Stimulated activated CD8-positive, alpha-beta memory T cell treated with anti-CD3 and anti-CD28 coated beads, Interleukin-15, amount 100 ng/mL, for 48 hours (primary cell): ENCODE data around the gene DRG2.

Experiments
- DNase-seq, 2 donors: peaks; one replicate each; pipeline ENCODE4 v3.0.0-alpha.2; 2020; ENCODE audit warnings: low read depth in 2 of 2

Gene DRG2

DNA sequence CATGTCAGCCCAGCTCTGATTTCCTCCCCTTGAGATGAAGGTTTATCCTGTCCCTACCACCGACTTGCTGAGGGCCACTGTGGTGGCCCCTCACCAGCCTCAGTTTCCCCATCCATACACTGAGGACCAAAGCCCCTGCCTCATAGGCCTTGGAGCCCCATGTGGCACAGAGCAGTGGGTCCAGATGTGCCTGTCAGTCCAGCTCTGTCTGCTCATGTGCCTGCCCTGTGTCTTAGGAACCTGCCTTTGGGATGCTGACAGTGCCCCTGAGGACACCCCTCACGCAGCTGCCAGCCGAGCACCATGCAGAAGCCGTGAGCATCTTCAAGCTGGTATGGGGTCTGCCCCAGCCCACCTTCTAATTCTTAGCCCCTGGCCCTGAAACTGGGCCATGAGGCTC lies 56.5 kb downstream of the DRG2 start:
- DNase-seq = no peak

GRCh38 chr17:18144855-18145254 lies 57.1 kb downstream of the DRG2 start:
- DNase-seq = no peak

GRCh38 chr17:18145811-18146210 lies 58.1 kb downstream of the DRG2 start:
- DNase-seq = no peak

- no peak for DNase-seq
Measured at GRCh38 chr17:18146259-18146658, 58.5 kb downstream of the DRG2 start.

DNA sequence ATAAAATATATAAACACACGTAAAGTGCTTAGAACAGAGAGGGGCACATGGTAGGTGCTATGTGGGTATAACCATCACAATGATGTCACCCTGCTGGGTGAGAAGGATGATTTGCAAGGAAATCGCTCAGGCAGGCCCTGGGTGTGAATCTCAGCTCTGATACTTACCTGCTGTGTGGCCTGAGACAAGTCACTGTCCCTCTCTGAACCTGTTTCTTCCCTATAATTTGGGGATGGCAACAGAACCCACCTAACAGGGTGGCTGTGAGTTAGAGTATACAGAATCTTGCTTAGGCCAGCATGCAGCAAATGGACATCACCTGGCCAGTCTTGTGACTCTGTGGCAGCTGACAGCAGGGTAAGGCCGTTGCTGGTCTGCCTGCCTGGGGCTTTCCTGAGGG lies 59.2 kb downstream of the DRG2 start:
- DNase-seq = no peak

DNA sequence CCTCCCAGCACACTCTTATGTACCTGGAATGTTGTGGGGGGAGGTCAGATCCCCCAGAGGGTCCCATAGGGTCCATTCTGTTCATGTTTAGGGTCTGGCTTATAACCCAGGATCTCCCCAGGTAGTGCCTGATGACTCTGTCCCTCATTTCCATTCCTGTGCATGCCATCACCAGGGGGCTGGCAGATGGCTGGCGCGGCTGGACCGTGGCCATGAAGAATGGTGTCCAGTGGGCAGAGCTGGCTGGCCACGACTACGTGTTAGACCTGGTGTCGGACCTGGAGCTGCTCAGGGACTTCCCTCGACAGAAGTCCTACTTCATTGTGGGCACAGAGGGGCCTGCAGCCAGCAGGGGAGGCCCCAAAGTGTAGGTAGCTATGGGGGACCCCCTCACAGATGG lies 60.8 kb downstream of the DRG2 start:
- no peak for DNase-seq

GRCh38 chr17:18151290-18151689 lies 63.5 kb downstream of the DRG2 start:
- DNase-seq = no peak

DNA sequence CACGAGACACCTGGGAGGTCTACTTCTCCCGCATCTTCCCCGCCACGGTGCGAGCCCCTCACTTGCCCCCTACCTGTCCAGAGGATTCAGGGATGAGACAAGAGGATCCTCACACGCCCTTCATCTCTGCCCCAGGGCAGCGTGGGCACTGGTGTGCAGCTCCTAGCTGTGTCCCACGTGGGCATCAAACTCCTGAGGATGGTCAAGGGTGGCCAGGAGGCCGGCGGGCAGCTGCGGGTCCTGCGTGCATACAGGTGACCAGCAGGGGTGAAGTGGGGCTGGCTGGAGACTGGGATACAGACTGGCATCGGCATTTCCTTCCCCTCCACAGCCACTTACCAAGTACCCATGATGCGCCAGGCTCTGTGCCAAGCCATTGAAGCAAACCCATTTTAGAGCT lies 67.4 kb downstream of the DRG2 start:
- DNase-seq = no peak

DNA sequence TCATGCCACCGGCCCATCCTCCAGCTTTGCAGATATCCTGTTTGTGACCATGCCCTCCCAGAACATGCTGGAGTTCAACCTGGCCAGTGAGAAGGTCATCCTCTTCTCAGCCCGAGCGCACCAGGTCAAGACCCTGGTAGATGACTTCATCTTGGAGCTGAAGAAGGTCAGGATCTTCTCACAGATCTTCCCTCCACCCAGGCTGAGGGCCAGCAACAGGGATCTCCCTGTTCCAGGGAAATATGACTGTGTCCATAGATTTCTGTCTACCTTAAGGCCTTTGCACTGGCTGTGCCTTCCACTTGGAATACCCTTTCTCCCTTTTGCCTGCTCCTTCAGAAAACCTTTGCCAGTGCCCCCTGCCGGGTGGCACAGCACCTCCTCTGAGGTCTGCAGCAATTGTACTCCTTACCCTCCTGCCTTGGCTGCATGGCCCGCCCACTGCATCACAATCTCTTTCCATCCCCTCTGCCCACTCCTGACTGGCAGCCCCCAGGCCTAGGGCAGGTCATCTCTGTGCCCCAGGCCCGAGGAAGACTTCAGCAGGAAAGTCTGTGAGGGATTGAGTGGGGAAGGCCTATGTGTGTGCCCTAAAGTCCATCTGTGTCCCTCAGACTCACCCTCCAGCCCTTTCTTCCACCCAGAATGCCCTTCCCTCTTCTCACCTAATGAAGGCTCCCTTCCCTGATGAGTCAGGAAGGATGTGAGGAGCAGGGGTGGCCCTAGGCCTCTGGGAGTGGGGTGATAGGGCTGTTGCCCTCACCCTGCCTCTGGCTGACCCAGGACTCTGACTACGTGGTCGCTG lies 68.6 kb downstream of the DRG2 start:
- no peak for DNase-seq

- DNase-seq = no peak
Measured at GRCh38 chr17:18156976-18157280, 69.2 kb downstream of the DRG2 start.
